Activated CD8-positive, alpha-beta memory T cell treated with anti-CD3 and anti-CD28 coated beads, Interleukin-2, amount 50 U/mL, for 1 hour (primary cell): Measurements from ENCODE around the gene PSME2.

ENCODE experiments used
- DNase-seq: peaks from one replicate; pipeline ENCODE4 v3.0.0-alpha.2; 2020; ENCODE audit errors: extremely low read depth

PSME2 gene

GRCh38 chr14:24179294-24179960, 33.0 kb upstream of the PSME2 start:
- no peak for DNase-seq

GRCh38 chr14:24178399-24179178, 32.2 kb upstream of the PSME2 start:
- no peak for DNase-seq

- DNase-seq, result no peak
These were observed 31.5 kb upstream of the PSME2 start for GRCh38 chr14:24177891-24178290.

GRCh38 chr14:24177041-24177825, 30.8 kb upstream of the PSME2 start:
- no peak for DNase-seq

- DNase-seq, result no peak
These were observed 30.2 kb upstream of the PSME2 start for GRCh38 chr14:24176599-24176998.

- DNase-seq, result no peak
These were observed 26.5 kb upstream of the PSME2 start for GRCh38 chr14:24172871-24173281.

- no peak for DNase-seq
These were observed 26.0 kb upstream of the PSME2 start for GRCh38 chr14:24172261-24172860.

- DNase-seq, result peak; percentile 58
These were observed 25.2 kb upstream of the PSME2 start, which contains the start of gene REC8 for GRCh38 chr14:24171422-24172260. Gene REC8, plus strand, starts transcription at chr14:24172080. Its CDS starts 473 bp downstream, at chr14:24172553.

- no peak for DNase-seq
These were observed 21.2 kb upstream of the PSME2 start for GRCh38 chr14:24167469-24168114.

GRCh38 chr14:24165785-24166184, 19.4 kb upstream of the PSME2 start:
- no peak for DNase-seq

GRCh38 chr14:24164518-24164991, 18.1 kb upstream of the PSME2 start:
- DNase-seq, result no peak

- no peak for DNase-seq
These were observed 15.7 kb upstream of the PSME2 start for GRCh38 chr14:24162093-24162492.

GRCh38 chr14:24160850-24161804, 14.7 kb upstream of the PSME2 start, which contains the start of gene IRF9:
Gene IRF9, plus strand, starts transcription at chr14:24161265. Its CDS starts 880 bp downstream, at chr14:24162145.
- peak; percentile 90 for DNase-seq

GRCh38 chr14:24160499-24160849, 14.1 kb upstream of the PSME2 start:
- DNase-seq, result no peak

GRCh38 chr14:24159777-24160498, 13.5 kb upstream of the PSME2 start:
- no peak for DNase-seq

GRCh38 chr14:24157331-24157730, 10.9 kb upstream of the PSME2 start:
- no peak for DNase-seq

GRCh38 chr14:24156840-24157239, 10.4 kb upstream of the PSME2 start:
- no peak for DNase-seq

- no peak for DNase-seq
These were observed 8.7 kb upstream of the PSME2 start for GRCh38 chr14:24155100-24155499.
